ENCODE measurements around the gene COMMD8.

The COMMD8 gene

DNA sequence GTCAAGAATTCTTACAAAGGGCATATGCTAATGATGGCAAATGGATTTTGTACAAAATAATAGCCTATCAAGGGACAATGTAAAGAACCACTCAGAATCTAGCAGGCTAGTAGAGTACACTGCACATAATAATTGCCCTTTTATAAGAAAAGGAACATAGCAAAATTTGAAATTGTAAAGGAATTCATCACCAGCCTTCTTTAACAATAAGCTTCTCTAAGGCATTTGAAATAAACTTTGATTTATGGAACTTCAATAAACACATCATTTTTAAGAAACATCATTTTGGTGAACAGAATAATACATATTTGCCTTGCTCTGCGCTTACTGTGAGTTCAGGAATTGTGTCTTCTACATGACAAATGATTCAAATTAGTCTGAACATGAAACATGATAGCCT lies 11.9 kb upstream of the COMMD8 start:
- DNase-seq (ENCODE audit: extremely low spot score): no peak
- CTCF ChIA-PET: no interaction called here
- TF ChIP-seq PKNOX1 (IDR thresholded peaks at IDR 0.05): no peak
- TF ChIP-seq NFRKB (IDR thresholded peaks at IDR 0.05): no peak
- no peak for TF ChIP-seq SUZ12 (IDR thresholded peaks at IDR 0.05)
- no peak for TF ChIP-seq FOXM1 (IDR thresholded peaks at IDR 0.05; ENCODE audit: borderline replicate concordance)
- TF ChIP-seq ZNF384 (IDR thresholded peaks at IDR 0.05): no peak
- TF ChIP-seq FOXA1 (IDR thresholded peaks at IDR 0.05): no peak
- no peak for TF ChIP-seq ARNT (IDR thresholded peaks at IDR 0.05)
- TF ChIP-seq L3MBTL2 (conservative IDR thresholded peaks at IDR 0.05): no peak
- no peak for TF ChIP-seq LEF1 (IDR thresholded peaks at IDR 0.05; ENCODE audit: borderline replicate concordance)
- no peak for TF ChIP-seq FOXK2 (IDR thresholded peaks at IDR 0.05)
- no peak for TF ChIP-seq HDGF (IDR thresholded peaks at IDR 0.05; ENCODE audit: borderline replicate concordance)
- no peak for TF ChIP-seq TARDBP (IDR thresholded peaks at IDR 0.05)
- no peak for TF ChIP-seq SP1 (IDR thresholded peaks at IDR 0.05)
- TF ChIP-seq BHLHE40 (IDR thresholded peaks at IDR 0.05; ENCODE audit: borderline replicate concordance): no peak
- TF ChIP-seq CTBP1 (IDR thresholded peaks at IDR 0.05; ENCODE audit: borderline replicate concordance): no peak
- no peak for TF ChIP-seq ELF4 (IDR thresholded peaks at IDR 0.05)
- POLR2A ChIA-PET: no interaction called here

- POLR2A ChIA-PET: no interaction called here
- TF ChIP-seq FOXA1 (IDR thresholded peaks at IDR 0.05) (no peak), ARNT (IDR thresholded peaks at IDR 0.05) (no peak), SUZ12 (IDR thresholded peaks at IDR 0.05) (no peak), LEF1 (IDR thresholded peaks at IDR 0.05; ENCODE audit: borderline replicate concordance) (no peak), HDGF (IDR thresholded peaks at IDR 0.05; ENCODE audit: borderline replicate concordance) (no peak), NFRKB (IDR thresholded peaks at IDR 0.05) (no peak), L3MBTL2 (conservative IDR thresholded peaks at IDR 0.05) (no peak), FOXK2 (IDR thresholded peaks at IDR 0.05) (no peak), FOXM1 (IDR thresholded peaks at IDR 0.05; ENCODE audit: borderline replicate concordance) (no peak)
- CTCF ChIA-PET: no interaction called here
- no peak for DNase-seq (ENCODE audit: extremely low spot score)
These were observed 11.3 kb upstream of the COMMD8 start for GRCh38 chr4:47474799-47475198.

DNA sequence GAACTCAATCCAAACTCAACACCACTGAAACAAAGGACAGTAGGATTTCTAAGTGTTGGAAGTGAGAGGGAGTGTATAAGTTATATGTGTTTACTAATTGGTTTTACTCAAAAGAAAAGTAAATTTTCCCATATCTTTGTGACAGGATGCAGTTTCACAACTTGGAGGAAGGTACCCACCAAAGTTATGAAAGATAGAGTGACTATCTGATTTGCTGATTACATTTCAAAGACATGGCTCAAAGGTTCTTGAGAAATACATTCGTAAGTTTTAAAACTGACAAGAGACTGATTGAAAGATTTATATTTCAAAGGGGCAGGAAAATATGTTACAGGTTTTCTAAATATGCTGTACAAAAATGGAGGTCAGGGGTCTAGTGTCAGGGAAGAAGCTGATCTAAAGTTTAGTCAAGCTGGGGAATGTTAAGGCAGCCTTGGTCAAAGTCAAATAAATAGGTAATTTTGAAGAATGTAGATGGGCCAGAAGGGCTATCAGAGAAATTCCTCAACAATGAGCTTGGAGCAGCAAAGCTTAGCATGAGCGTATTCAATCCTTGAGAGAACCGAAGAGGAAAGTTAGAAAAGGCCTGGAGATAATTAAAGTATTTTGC lies 9.7 kb upstream of the COMMD8 start:
- TF ChIP-seq FOXA1 (IDR thresholded peaks at IDR 0.05) (no peak), SP1 (IDR thresholded peaks at IDR 0.05) (no peak), HDGF (IDR thresholded peaks at IDR 0.05; ENCODE audit: borderline replicate concordance) (no peak), TARDBP (IDR thresholded peaks at IDR 0.05) (no peak), FOXM1 (IDR thresholded peaks at IDR 0.05; ENCODE audit: borderline replicate concordance) (no peak), BHLHE40 (IDR thresholded peaks at IDR 0.05; ENCODE audit: borderline replicate concordance) (no peak), NFRKB (IDR thresholded peaks at IDR 0.05) (no peak), PKNOX1 (IDR thresholded peaks at IDR 0.05) (no peak), CTBP1 (IDR thresholded peaks at IDR 0.05; ENCODE audit: borderline replicate concordance) (no peak), ARNT (IDR thresholded peaks at IDR 0.05) (no peak), L3MBTL2 (conservative IDR thresholded peaks at IDR 0.05) (no peak)
- POLR2A ChIA-PET: interaction anchor here (2.4 kb wide), 1 partner anchor 10 kb away, joined by 9 read pairs; the partner anchor contains the start of gene COMMD8
- DNase-seq (ENCODE audit: extremely low spot score): no peak
- CTCF ChIA-PET: no interaction called here

DNA sequence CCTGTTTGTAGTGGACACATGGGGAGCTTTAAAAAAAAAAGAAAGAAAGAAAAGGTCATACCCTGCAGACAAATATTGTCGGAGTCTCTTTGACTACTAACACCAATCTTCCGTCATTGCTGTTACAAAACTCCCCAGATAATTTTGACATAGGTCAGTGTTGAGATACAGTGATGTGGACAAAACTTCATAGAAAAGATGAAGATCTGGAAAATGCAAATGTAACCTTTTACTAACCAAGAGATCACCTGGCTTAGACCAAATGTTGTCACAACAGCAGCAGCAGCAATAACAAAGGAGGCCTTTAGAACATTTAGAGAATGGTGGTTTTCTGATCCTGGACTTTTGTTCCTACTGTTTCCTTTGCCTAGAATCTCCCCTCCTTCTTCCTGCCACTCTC lies 8.1 kb upstream of the COMMD8 start:
- no peak for DNase-seq (ENCODE audit: extremely low spot score)
- ChIA-PET CTCF (no interaction called here), POLR2A (interaction anchor here (2.4 kb wide), 1 partner anchor 8 kb away, joined by 9 read pairs; the partner anchor contains the start of gene COMMD8)
- TF ChIP-seq FOXA1 (IDR thresholded peaks at IDR 0.05) (no peak), SUZ12 (IDR thresholded peaks at IDR 0.05) (no peak), TARDBP (IDR thresholded peaks at IDR 0.05) (no peak), HDGF (IDR thresholded peaks at IDR 0.05; ENCODE audit: borderline replicate concordance) (no peak), ARNT (IDR thresholded peaks at IDR 0.05) (no peak), L3MBTL2 (conservative IDR thresholded peaks at IDR 0.05) (no peak)

DNA sequence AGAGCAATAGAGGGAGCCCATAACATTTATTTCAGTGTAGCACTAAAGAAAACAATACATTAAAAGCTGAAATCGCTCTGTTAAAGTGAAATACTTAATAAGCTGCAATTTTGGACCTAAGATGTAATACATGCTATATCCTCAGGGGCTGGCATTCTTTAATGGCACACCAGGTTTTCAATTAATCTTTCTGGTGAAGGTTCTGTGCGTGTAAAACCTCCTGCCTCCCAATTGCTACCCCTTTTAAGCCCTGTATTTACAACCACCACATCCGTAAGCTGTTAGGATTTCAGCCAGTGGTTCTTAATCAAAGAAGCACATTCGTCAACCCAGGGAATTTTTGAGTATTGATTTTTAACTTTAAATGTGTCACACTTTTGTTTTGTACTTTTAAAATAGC lies 7.6 kb upstream of the COMMD8 start:
- ChIA-PET CTCF (no interaction called here), POLR2A (interaction anchor here (2.4 kb wide), 1 partner anchor 8 kb away, joined by 9 read pairs; the partner anchor contains the start of gene COMMD8)
- DNase-seq (ENCODE audit: extremely low spot score): no peak
- TF ChIP-seq NFRKB (IDR thresholded peaks at IDR 0.05) (no peak), TARDBP (IDR thresholded peaks at IDR 0.05) (no peak)

GRCh38 chr4:47469951-47470350 lies 6.4 kb upstream of the COMMD8 start:
- CTCF ChIA-PET: no interaction called here
- DNase-seq (ENCODE audit: extremely low spot score): no peak
- TF ChIP-seq FOXM1 (IDR thresholded peaks at IDR 0.05; ENCODE audit: borderline replicate concordance): no peak
- TF ChIP-seq FOXK2 (IDR thresholded peaks at IDR 0.05): no peak
- TF ChIP-seq NFRKB (IDR thresholded peaks at IDR 0.05): no peak
- TF ChIP-seq HDGF (IDR thresholded peaks at IDR 0.05; ENCODE audit: borderline replicate concordance): no peak
- TF ChIP-seq SP1 (IDR thresholded peaks at IDR 0.05): no peak
- no peak for TF ChIP-seq CTBP1 (IDR thresholded peaks at IDR 0.05; ENCODE audit: borderline replicate concordance)
- no peak for TF ChIP-seq L3MBTL2 (conservative IDR thresholded peaks at IDR 0.05)
- no peak for TF ChIP-seq LEF1 (IDR thresholded peaks at IDR 0.05; ENCODE audit: borderline replicate concordance)
- TF ChIP-seq ARNT (IDR thresholded peaks at IDR 0.05): no peak
- no peak for TF ChIP-seq FOXA1 (IDR thresholded peaks at IDR 0.05)
- no peak for TF ChIP-seq ELF4 (IDR thresholded peaks at IDR 0.05)
- TF ChIP-seq SUZ12 (IDR thresholded peaks at IDR 0.05): no peak
- TF ChIP-seq ZNF384 (IDR thresholded peaks at IDR 0.05): no peak
- no peak for TF ChIP-seq TARDBP (IDR thresholded peaks at IDR 0.05)
- TF ChIP-seq PKNOX1 (IDR thresholded peaks at IDR 0.05): no peak
- no peak for TF ChIP-seq BHLHE40 (IDR thresholded peaks at IDR 0.05; ENCODE audit: borderline replicate concordance)
- POLR2A ChIA-PET: no interaction called here
